ENCODE data around the gene CHI3L2. TPM values are rescaled to one million over a fixed set of nuclear protein-coding genes. Genes with fewer than 3 reads are reported as not detected.
"Not testable (repeated sequence)": the region's sequence is repeated elsewhere in the genome, so short reads cannot be mapped to it uniquely, and the experiment has no call there.

CHI3L2 gene
- total and polyA plus RNA-seq, 7 donors: 0.24 to 2.2 (median 0.42) TPM

- intact Hi-C loops (cut with DNase I): no loop called here
- WGBS, 3 donors: 77 to 89% (median 77%) methylated on average over 6 of the region's 6 CpGs
- no peak for TF ChIP-seq CTCF (IDR thresholded peaks at IDR 0.05)
- ATAC-seq (no peak), DNase-seq (no peak)
- H3K9me3 ChIP-seq: no peaks in the 10 kb centered on the region
- no peaks in the 10 kb centered on the region for H3K36me3 ChIP-seq (ENCODE audit: insufficient read depth in 1 of 2, low read depth in 1 of 2)
- no peaks in the 10 kb centered on the region for H3K4me1 ChIP-seq
- no peak overlapping the region for H3K27ac ChIP-seq
- no peak overlapping the region for H3K4me3 ChIP-seq
- H3K27me3 ChIP-seq (ENCODE audit: insufficient read depth in 3 of 3, low read length in 2 of 3): no peaks in the 10 kb centered on the region
Observed at GRCh38 chr1:111214074-111214801, 13.3 kb upstream of the CHI3L2 start.

GRCh38 chr1:111214884-111215283, 12.6 kb upstream of the CHI3L2 start:
- H3K36me3 ChIP-seq (ENCODE audit: insufficient read depth in 1 of 2, low read depth in 1 of 2): no peaks in the 10 kb centered on the region
- H3K27me3 ChIP-seq (ENCODE audit: insufficient read depth in 3 of 3, low read length in 2 of 3): no peaks in the 10 kb centered on the region
- H3K4me1 ChIP-seq: no peaks in the 10 kb centered on the region
- DNase-seq: no peak
- TF ChIP-seq CTCF (IDR thresholded peaks at IDR 0.05): no peak
- 91 to 95% (median 92%) methylated on average over 7 of the region's 7 CpGs for WGBS, 3 donors
- intact Hi-C loops (cut with DNase I): no loop called here
- no peak overlapping the region for H3K27ac ChIP-seq
- no peak for ATAC-seq
- no peak overlapping the region for H3K4me3 ChIP-seq
- no peaks in the 10 kb centered on the region for H3K9me3 ChIP-seq

GRCh38 chr1:111215285-111215684, 12.2 kb upstream of the CHI3L2 start:
- H3K27ac ChIP-seq; DNase-seq; H3K4me1 ChIP-seq; H3K4me3 ChIP-seq; H3K9me3 ChIP-seq; H3K36me3 ChIP-seq (ENCODE audit: insufficient read depth in 1 of 2, low read depth in 1 of 2); ATAC-seq; intact Hi-C loops (cut with DNase I); H3K27me3 ChIP-seq (ENCODE audit: insufficient read depth in 3 of 3, low read length in 2 of 3): not testable (repeated sequence)
- 86 to 93% (median 87%) methylated on average over 2 of the region's 2 CpGs for WGBS, 3 donors

- no peak overlapping the region for H3K27ac ChIP-seq
Observed at GRCh38 chr1:111216751-111217150, 10.8 kb upstream of the CHI3L2 start.

More at GRCh38 chr1:111216751-111217150, 10.8 kb upstream of the CHI3L2 start:
- 80 to 82% (median 81%) methylated on average over 5 of the region's 5 CpGs for WGBS, 3 donors
- no peaks in the 10 kb centered on the region for H3K36me3 ChIP-seq (ENCODE audit: insufficient read depth in 1 of 2, low read depth in 1 of 2)
- TF ChIP-seq CTCF (IDR thresholded peaks at IDR 0.05): no peak
- no peak overlapping the region for H3K4me3 ChIP-seq
- DNase-seq (no peak), ATAC-seq (no peak)
- intact Hi-C loops (cut with DNase I): no loop called here
- no peaks in the 10 kb centered on the region for H3K4me1 ChIP-seq
- no peaks in the 10 kb centered on the region for H3K9me3 ChIP-seq
- H3K27me3 ChIP-seq (ENCODE audit: insufficient read depth in 3 of 3, low read length in 2 of 3): no peaks in the 10 kb centered on the region
